ENCODE results near the gene ANXA4. TPM values are rescaled to one million over a fixed set of nuclear protein-coding genes. Genes with fewer than 3 reads are reported as not detected.
"Not testable (repeated sequence)": the region's sequence is repeated elsewhere in the genome, so short reads cannot be mapped to it uniquely, and the experiment has no call there.

Gene ANXA4
- total RNA-seq, 1 donor from 2014 or later: 30.6 TPM

DNA sequence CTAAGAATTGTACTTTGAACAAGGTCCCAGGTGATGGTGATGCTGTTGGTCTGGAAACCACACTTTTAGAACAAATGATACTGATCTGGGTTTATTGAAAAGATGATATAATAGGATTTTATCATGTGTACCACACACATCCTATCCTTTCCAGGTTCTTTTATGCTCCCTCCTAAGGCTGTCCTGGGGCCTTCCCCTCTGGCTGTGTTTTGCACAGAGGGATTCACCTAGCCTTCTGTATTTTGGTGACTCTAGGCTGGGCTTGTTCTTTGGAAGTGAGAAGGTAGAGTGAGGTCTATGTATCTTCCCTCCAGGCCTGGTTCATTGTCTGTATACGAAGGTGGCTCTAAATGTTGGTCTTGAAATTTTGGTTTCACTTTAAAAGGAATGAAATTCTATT, 12.7 kb downstream of the ANXA4 start:
- DNase-seq: no peak

DNA sequence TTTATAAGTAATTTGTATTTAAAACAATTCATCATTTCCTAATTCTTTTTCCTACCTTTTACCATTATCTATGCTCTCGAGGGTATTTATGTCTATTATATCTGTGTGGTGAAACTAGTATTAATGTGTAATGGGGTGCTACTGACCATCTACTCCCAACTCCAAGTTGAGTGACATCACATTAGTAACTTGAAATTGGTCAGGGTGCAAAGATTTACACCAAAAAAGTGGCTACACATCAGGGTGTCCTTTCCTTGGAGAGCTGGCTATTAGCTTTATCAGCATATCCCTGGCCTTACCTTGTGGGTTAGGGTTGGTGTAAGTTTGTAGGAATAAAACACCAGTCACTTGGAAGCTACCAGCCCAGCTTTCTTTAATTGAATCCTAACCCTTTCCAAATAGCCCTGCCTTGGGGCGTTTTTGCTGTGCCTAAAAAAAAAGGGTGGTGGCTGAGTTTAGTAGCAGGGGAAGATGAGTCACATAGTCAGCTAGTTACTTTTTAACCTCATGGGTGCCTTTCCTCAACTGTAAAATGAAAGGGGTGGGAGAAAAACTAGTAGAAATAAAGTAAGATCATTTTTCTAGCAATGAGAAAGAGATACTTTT, 14.0 kb downstream of the ANXA4 start:
- intact Hi-C loops (cut with micrococcal nuclease): no loop called here
- TF ChIP-seq, protein P1, sequence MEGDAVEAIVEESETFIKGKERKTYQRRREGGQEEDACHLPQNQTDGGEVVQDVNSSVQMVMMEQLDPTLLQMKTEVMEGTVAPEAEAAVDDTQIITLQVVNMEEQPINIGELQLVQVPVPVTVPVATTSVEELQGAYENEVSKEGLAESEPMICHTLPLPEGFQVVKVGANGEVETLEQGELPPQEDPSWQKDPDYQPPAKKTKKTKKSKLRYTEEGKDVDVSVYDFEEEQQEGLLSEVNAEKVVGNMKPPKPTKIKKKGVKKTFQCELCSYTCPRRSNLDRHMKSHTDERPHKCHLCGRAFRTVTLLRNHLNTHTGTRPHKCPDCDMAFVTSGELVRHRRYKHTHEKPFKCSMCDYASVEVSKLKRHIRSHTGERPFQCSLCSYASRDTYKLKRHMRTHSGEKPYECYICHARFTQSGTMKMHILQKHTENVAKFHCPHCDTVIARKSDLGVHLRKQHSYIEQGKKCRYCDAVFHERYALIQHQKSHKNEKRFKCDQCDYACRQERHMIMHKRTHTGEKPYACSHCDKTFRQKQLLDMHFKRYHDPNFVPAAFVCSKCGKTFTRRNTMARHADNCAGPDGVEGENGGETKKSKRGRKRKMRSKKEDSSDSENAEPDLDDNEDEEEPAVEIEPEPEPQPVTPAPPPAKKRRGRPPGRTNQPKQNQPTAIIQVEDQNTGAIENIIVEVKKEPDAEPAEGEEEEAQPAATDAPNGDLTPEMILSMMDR (IDR thresholded peaks at IDR 0.05; ENCODE audit: borderline replicate concordance): no peak
- no peaks in the 10 kb centered on the region for H3K9me3 ChIP-seq (replicated peaks)
- H3K4me1 ChIP-seq: peaks cover 26% of the 10 kb centered on the region
- H3K36me3 ChIP-seq: peaks cover 4% of the 10 kb centered on the region
- no peak overlapping the region for H3K4me3 ChIP-seq
- H3K27me3 ChIP-seq (ENCODE audit: low read depth): no peaks in the 10 kb centered on the region
- no peak for DNase-seq
- peak overlapping the region; percentile 11 for H3K27ac ChIP-seq (replicated peaks)

More for the DNA sequence above, 12.7 kb downstream of the ANXA4 start:
- no peaks in the 10 kb centered on the region for H3K9me3 ChIP-seq (replicated peaks)
- intact Hi-C loops (cut with micrococcal nuclease): no loop called here
- H3K4me1 ChIP-seq: peaks cover 26% of the 10 kb centered on the region
- peak overlapping the region; percentile 10 for H3K27ac ChIP-seq (replicated peaks)
- no peak overlapping the region for H3K4me3 ChIP-seq
- peaks cover 4% of the 10 kb centered on the region for H3K36me3 ChIP-seq
- TF ChIP-seq, protein P1 (IDR thresholded peaks at IDR 0.05; ENCODE audit: borderline replicate concordance): no peak
- H3K27me3 ChIP-seq (ENCODE audit: low read depth): no peaks in the 10 kb centered on the region

DNA sequence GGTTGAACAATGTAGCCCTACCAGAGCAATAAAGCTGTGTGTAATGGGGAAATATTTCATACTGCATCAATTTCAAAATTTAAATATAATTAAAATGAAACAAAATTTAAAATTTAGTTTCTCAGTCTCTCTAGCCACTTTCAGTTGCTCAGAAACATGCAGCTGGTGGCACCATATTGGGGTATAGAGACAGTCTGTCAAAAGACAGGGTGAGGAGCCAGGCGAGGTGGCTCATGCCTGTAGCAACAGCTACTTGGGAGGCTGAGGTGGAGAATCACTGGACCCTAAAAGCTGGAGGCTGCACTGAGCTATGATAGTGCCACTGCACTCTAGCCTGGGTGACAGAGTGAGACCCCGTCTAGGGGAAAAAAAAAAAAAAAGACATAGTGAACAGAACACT, 20.1 kb downstream of the ANXA4 start:
- no peak overlapping the region for H3K4me3 ChIP-seq
- no peaks in the 10 kb centered on the region for H3K9me3 ChIP-seq (replicated peaks)
- peaks cover 4% of the 10 kb centered on the region for H3K36me3 ChIP-seq
- no peak for DNase-seq
- intact Hi-C loops (cut with micrococcal nuclease): no loop called here
- H3K27me3 ChIP-seq (ENCODE audit: low read depth): no peaks in the 10 kb centered on the region
- TF ChIP-seq, protein P1 (IDR thresholded peaks at IDR 0.05; ENCODE audit: borderline replicate concordance): no peak
- H3K27ac ChIP-seq (replicated peaks): peak overlapping the region; percentile 61
- H3K4me1 ChIP-seq: peaks cover 10% of the 10 kb centered on the region

DNA sequence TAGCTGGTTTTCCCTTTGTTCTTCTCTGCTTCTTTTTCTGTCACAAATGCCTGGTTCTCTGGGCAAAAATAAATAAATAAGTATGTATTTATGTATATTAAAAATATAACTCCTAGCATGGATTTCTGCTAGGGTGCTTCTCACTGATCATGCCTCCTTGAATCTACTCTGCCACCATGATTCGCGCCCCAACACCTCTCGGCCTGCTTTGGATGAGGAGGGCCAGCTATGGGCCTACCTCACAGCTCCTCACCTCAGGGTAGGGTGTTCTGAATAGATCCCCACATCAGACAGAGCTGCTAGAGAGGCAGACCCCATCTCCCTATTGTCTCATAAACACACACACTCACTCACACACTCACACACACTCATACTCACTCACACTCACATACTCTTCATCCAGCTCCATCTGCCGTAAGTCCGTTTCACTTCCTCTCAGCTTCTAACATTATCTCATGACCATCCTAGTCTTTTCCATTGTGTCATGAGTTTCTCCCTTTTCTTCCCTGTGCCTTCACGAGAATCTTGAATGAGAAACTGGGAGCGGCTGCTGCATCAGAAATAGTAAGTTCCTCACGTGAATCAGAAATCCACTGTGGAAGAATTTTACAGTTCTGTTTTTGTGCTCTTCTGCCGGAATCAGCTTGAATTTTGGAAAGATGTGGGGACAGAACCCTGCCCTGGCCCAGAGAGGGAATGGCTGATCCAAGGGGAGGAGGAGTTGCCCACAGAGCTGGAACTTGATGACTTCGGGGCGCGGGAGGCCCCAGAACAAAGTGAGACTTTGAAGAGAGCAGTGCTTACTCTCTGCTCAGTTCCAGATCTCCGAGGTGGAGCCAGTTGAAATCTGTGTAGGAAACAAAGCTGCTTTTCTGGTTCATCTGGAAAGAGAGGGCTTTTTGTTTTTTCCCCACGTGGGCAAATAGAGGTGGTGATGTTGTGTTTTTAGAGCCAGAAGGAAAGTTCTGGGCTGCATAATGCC, 20.9 kb downstream of the ANXA4 start:
- no peak for DNase-seq
- Histone ChIP-seq H3K27me3 (ENCODE audit: low read depth) (no peaks in the 10 kb centered on the region), H3K36me3 (peaks cover 4% of the 10 kb centered on the region), H3K4me1 (peaks cover 15% of the 10 kb centered on the region), H3K27ac (replicated peaks) (peak overlapping the region; percentile 61), H3K9me3 (replicated peaks) (no peaks in the 10 kb centered on the region), H3K4me3 (peak overlapping the region; percentile 30)
- intact Hi-C loops (cut with micrococcal nuclease): no loop called here
- TF ChIP-seq, protein P1 (IDR thresholded peaks at IDR 0.05; ENCODE audit: borderline replicate concordance): no peak

DNA sequence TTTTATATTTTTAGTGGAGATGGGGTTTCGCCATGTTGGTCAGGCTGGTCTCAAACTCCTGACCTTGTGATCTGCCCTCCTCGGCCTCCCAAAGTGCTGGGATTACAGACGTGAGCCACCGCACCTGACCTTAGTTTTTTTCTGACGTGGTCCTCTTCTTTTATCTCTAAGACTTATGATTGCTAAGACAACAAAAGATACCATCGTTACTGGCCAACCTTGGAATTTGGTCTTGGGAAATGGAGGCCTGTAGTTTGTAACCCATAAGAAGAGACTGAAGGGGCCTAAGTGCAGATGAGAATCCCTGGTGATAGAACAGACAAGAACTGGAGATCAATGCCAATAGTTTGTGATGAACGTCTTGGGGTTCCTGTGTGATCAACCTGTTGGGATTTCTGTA, 21.9 kb downstream of the ANXA4 start:
- intact Hi-C loops (cut with micrococcal nuclease); H3K27ac ChIP-seq (replicated peaks); H3K4me3 ChIP-seq; H3K9me3 ChIP-seq (replicated peaks); H3K27me3 ChIP-seq (ENCODE audit: low read depth); DNase-seq; H3K36me3 ChIP-seq: not testable (repeated sequence)
- H3K4me1 ChIP-seq: peaks cover 15% of the 10 kb centered on the region

Data from left ventricle myocardium inferior (tissue), 1 donor.